Measurements from ENCODE around the gene SKAP1.

SKAP1 gene

GRCh38 chr17:48161127-48161905, 268.7 kb downstream of the SKAP1 start:
- no peak for DNase-seq

- DNase-seq: no peak
Measured at GRCh38 chr17:48160177-48161081, 269.6 kb downstream of the SKAP1 start.

GRCh38 chr17:48159232-48159631, 270.8 kb downstream of the SKAP1 start:
- DNase-seq: no peak

GRCh38 chr17:48155889-48156611, 274.0 kb downstream of the SKAP1 start:
- no peak for DNase-seq

- no peak for DNase-seq
Measured at GRCh38 chr17:48153691-48154358, 276.2 kb downstream of the SKAP1 start.

- DNase-seq: no peak
Measured at GRCh38 chr17:48152289-48152688, 277.7 kb downstream of the SKAP1 start.

GRCh38 chr17:48151220-48151619, 278.8 kb downstream of the SKAP1 start:
- DNase-seq: no peak

GRCh38 chr17:48150597-48151001, 279.4 kb downstream of the SKAP1 start:
- no peak for DNase-seq

GRCh38 chr17:48149787-48150463, 280.1 kb downstream of the SKAP1 start:
- DNase-seq: no peak

GRCh38 chr17:48148854-48149786, 280.9 kb downstream of the SKAP1 start:
- no peak for DNase-seq

GRCh38 chr17:48148029-48148770, 281.8 kb downstream of the SKAP1 start:
- no peak for DNase-seq

GRCh38 chr17:48144976-48145798, 284.8 kb downstream of the SKAP1 start:
- no peak for DNase-seq

GRCh38 chr17:48144231-48144630, 285.8 kb downstream of the SKAP1 start:
- DNase-seq: no peak

- no peak for DNase-seq
Measured at GRCh38 chr17:48143629-48144028, 286.4 kb downstream of the SKAP1 start.

GRCh38 chr17:48139944-48140343, 290.1 kb downstream of the SKAP1 start:
- DNase-seq: no peak

GRCh38 chr17:48137656-48138055, 292.4 kb downstream of the SKAP1 start:
- DNase-seq: no peak

GRCh38 chr17:48134912-48135480, 295.0 kb downstream of the SKAP1 start:
- no peak for DNase-seq

GRCh38 chr17:48132385-48132784, 297.6 kb downstream of the SKAP1 start:
- no peak for DNase-seq

All from NCI-H446 treated with DMSO at 0.1 percent for 48 hours (cell line).